Measurements from ENCODE around the gene FAM3B. TPM values are rescaled to one million over a fixed set of nuclear protein-coding genes. Genes with fewer than 3 reads are reported as not detected.

The FAM3B gene
- not detected in 2 replicates for total RNA-seq
- not detected in 2 replicates for polyA plus RNA-seq

- TF ChIP-seq CTCF (IDR thresholded peaks at IDR 0.05; ENCODE audit: low read depth, low read length): no peak
- Histone ChIP-seq H3K27ac (no peak within 1 kb of the TSS), H3K4me1 (ENCODE audit: low read depth) (no peaks in the 10 kb centered on the region), H3K27me3 (peaks cover 42% of the 10 kb centered on the region), H3K36me3 (no peaks in the 10 kb centered on the region), H3K9me3 (ENCODE audit: low read depth) (no peaks in the 10 kb centered on the region), H3K4me3 (peak within 1 kb of the TSS; percentile 28)
- DNase-seq (ENCODE audit: low read depth in 1 of 2, low spot score in 1 of 2): peak in 1 of 2 donors; percentile 46
These were observed at the start of gene FAM3B for GRCh38 chr21:41316200-41317062. Gene FAM3B, plus strand, starts transcription at chr21:41316801. Its CDS starts 79 bp downstream, at chr21:41316880.

- Histone ChIP-seq H3K36me3 (no peaks in the 10 kb centered on the region), H3K9me3 (ENCODE audit: low read depth) (no peaks in the 10 kb centered on the region), H3K4me1 (ENCODE audit: low read depth) (peaks cover 6% of the 10 kb centered on the region), H3K27me3 (no peaks in the 10 kb centered on the region), H3K4me3 (no peak overlapping the region), H3K27ac (no peak overlapping the region)
- no peak for DNase-seq (ENCODE audit: low read depth in 1 of 2, low spot score in 1 of 2)
- no peak for TF ChIP-seq CTCF (IDR thresholded peaks at IDR 0.05; ENCODE audit: low read depth, low read length)
These were observed 49.3 kb upstream of the FAM3B start for GRCh38 chr21:41267346-41267745.

DNA sequence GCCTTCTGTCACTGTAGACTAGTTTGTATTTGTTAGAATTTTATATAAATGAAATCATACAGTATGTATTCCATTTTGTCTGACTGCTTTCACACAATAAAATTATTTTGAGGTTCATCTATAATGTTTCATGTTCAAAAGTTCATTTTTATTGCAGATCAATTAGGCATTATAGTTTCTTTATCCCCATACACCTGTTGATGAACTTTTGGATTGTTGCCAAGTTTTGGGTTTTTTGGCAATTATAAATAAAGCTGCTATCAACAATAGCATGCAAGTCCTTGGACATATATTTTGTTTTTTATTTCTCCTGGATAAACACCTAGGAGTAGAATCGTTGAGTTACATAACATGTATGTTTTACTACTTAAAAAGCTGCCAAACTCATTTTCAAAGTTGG is 47.1 kb upstream of the FAM3B start:
- no peak for DNase-seq (ENCODE audit: low read depth in 1 of 2, low spot score in 1 of 2)
- Histone ChIP-seq H3K4me1 (ENCODE audit: low read depth) (peaks cover 6% of the 10 kb centered on the region), H3K27ac (no peak overlapping the region), H3K4me3 (no peak overlapping the region), H3K36me3 (no peaks in the 10 kb centered on the region), H3K9me3 (ENCODE audit: low read depth) (no peaks in the 10 kb centered on the region), H3K27me3 (no peaks in the 10 kb centered on the region)
- TF ChIP-seq CTCF (IDR thresholded peaks at IDR 0.05; ENCODE audit: low read depth, low read length): no peak

DNA sequence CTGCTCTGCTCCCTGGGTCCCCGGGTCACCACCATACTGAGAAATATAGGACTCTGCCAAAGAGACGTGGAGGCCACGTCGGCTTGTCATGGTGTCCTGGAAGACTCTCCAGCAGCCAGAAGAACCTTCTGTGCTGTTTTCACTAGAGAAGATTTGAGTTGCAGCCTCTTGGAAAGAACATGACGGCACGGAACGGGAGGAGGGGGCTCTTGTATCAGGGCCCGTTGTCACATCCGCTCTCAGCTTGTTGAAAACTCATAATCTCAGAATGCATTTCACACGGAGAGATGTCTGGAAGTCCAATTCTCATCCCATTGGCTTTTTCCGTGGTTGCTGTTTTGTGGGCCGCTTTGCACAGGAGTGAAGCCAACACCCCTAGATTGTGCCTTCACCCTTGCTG is 39.4 kb upstream of the FAM3B start:
- Histone ChIP-seq H3K27ac (no peak overlapping the region), H3K9me3 (ENCODE audit: low read depth) (no peaks in the 10 kb centered on the region), H3K27me3 (no peaks in the 10 kb centered on the region), H3K36me3 (no peaks in the 10 kb centered on the region), H3K4me3 (no peak overlapping the region), H3K4me1 (ENCODE audit: low read depth) (no peaks in the 10 kb centered on the region)
- DNase-seq (ENCODE audit: low read depth in 1 of 2, low spot score in 1 of 2): no peak
- TF ChIP-seq CTCF (IDR thresholded peaks at IDR 0.05; ENCODE audit: low read depth, low read length): no peak

DNA sequence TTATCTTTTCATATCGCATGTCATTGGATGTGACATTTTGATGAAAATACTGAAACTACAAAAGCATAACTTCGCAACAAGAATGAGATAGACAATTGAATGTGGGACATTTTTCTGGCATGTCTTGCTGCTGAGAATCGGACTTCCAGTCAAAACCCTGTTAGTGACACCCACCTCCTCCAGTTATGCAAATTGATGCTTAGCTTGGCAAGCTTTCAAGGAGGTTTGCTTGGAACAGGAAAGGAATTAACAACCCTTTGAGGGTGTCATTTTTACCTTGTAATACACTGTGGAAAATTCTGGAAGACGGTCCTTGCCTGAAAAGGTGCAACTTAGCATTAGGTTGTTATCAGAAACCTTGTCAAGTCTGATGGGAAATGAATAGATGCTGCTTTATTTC is 38.8 kb upstream of the FAM3B start:
- DNase-seq (ENCODE audit: low read depth in 1 of 2, low spot score in 1 of 2): peak in 1 of 2 donors; percentile 25
- no peaks in the 10 kb centered on the region for H3K9me3 ChIP-seq (ENCODE audit: low read depth)
- no peaks in the 10 kb centered on the region for H3K4me1 ChIP-seq (ENCODE audit: low read depth)
- H3K27ac ChIP-seq: no peak overlapping the region
- no peak overlapping the region for H3K4me3 ChIP-seq
- H3K36me3 ChIP-seq: no peaks in the 10 kb centered on the region
- H3K27me3 ChIP-seq: peaks cover 5% of the 10 kb centered on the region
- no peak for TF ChIP-seq CTCF (IDR thresholded peaks at IDR 0.05; ENCODE audit: low read depth, low read length)

All from cardiac muscle cell (in vitro differentiated cells and primary cell).